BE2C (cell line): ENCODE measurements around the gene FTSJ3.
A peak's percentile ranks its signal among the peaks of the same experiment; 100 is the strongest.
"Not testable (repeated sequence)": the region's sequence is repeated elsewhere in the genome, so short reads cannot be mapped to it uniquely, and the experiment has no call there.

Experiments used
- DNase-seq: peaks from one replicate; pipeline ENCODE4 v3.0.0-alpha.2; 2020
- H3K27me3 ChIP-seq: fragments of 250-450 bp; sonication (Bioruptor Pico); 2 replicates; pipeline ENCODE4 v1.5.1; 2020; ENCODE audit warnings: mild to moderate bottlenecking
- H3K36me3 ChIP-seq: fragments of 250-450 bp; sonication (Bioruptor Pico); 2 replicates; pipeline ENCODE4 v1.5.1; 2020; ENCODE audit warnings: mild to moderate bottlenecking
- H3K4me1 ChIP-seq: fragments of 250-450 bp; sonication (Bioruptor Pico); 2 replicates; pipeline ENCODE4 v1.5.1; 2020
- H3K4me3 ChIP-seq: 2 replicates; pipeline ENCODE4 v1.5.1; 2011; ENCODE audit warnings: low read depth, low read length
- H3K9me3 ChIP-seq: fragments of 250-450 bp; sonication (Bioruptor Pico); 2 replicates; pipeline ENCODE4 v1.5.1; 2020
- CTCF ChIP-seq: IDR thresholded peaks from 2 replicates; pipeline ENCODE4 v1.5.1; 2012; ENCODE audit warnings: mild to moderate bottlenecking, low read depth, low read length

The FTSJ3 gene

GRCh38 chr17:63848834-63849689 lies 21.6 kb upstream of the FTSJ3 start:
- Histone ChIP-seq H3K9me3 (no peaks in the 10 kb centered on the region), H3K36me3 (no peaks in the 10 kb centered on the region), H3K4me1 (no peaks in the 10 kb centered on the region), H3K4me3 (no peak overlapping the region), H3K27me3 (no peaks in the 10 kb centered on the region)
- no peak for DNase-seq
- no peak for TF ChIP-seq CTCF

GRCh38 chr17:63847525-63848249 lies 20.2 kb upstream of the FTSJ3 start:
- Histone ChIP-seq H3K4me1 (no peaks in the 10 kb centered on the region), H3K36me3 (no peaks in the 10 kb centered on the region), H3K9me3 (no peaks in the 10 kb centered on the region), H3K4me3 (no peak overlapping the region), H3K27me3 (no peaks in the 10 kb centered on the region)
- DNase-seq = no peak
- TF ChIP-seq CTCF = no peak

DNA sequence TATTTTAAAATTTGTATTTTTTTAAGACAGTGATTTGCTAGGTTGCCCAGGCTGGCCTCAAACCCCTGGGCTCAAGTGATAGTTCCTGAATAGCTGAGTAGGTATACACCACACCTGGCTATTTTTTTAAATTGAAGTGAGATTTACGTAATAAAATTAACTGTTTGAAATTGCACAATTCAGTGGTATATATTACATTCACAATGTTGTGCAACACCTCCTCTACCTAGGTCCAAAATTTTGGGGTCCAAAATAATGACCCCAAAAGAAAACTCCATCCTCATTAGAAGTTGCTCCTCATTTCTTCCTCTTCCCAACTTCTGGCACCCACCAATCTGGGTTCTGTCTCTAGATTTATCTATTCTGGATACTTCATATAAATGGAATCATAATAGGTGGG lies 18.0 kb upstream of the FTSJ3 start:
- no peaks in the 10 kb centered on the region for H3K9me3 ChIP-seq
- H3K4me1 ChIP-seq = no peaks in the 10 kb centered on the region; the same call in 1 of the 2 replicates
- H3K27me3 ChIP-seq = no peaks in the 10 kb centered on the region
- DNase-seq = no peak
- H3K4me3 ChIP-seq = no peak overlapping the region
- no peak for TF ChIP-seq CTCF
- H3K36me3 ChIP-seq = no peaks in the 10 kb centered on the region

- Histone ChIP-seq H3K4me1 (peaks cover 1% of the 10 kb centered on the region; the same call in 1 of the 2 replicates), H3K36me3 (no peaks in the 10 kb centered on the region), H3K9me3 (no peaks in the 10 kb centered on the region), H3K4me3 (no peak overlapping the region), H3K27me3 (no peaks in the 10 kb centered on the region)
- no peak for DNase-seq
- TF ChIP-seq CTCF = no peak
These were observed 16.6 kb upstream of the FTSJ3 start for GRCh38 chr17:63843910-63844677.

DNA sequence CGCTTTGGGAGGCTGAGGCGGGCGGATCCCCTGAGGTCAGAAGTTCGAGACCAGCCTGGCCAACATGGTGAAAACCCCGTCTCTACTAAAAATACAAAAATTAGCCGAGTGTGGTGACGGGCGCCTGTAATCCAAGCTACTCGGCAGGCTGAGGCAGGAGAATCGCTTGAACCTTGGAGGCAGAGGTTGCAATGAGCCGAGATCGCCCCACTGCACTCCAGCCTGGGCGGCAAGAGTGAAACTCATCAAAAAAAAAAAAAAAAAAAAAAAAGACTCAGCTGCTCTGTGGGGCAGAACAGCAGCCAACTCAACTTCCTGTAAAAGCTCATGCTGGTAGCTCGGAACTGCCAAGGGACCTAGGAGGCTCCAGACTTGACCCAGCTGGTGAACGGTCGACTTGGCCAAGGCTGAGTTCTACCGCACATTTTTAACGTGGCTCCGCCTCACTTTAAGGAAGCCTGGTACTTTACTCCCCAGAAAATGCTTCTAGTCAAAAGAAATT lies 16.0 kb upstream of the FTSJ3 start:
- not testable (repeated sequence) for H3K27me3 ChIP-seq, H3K9me3 ChIP-seq, DNase-seq, H3K4me1 ChIP-seq, H3K36me3 ChIP-seq
- H3K4me3 ChIP-seq = peak overlapping the region; percentile 97
